Globus pallidus (tissue), 1 donor: ENCODE measurements around the gene SUPT3H.

ENCODE experiments used
- DNase-seq: peaks from one replicate; pipeline ENCODE4 v3.0.0-alpha.2; 2015; ENCODE audit warnings: low spot score

SUPT3H gene

DNA sequence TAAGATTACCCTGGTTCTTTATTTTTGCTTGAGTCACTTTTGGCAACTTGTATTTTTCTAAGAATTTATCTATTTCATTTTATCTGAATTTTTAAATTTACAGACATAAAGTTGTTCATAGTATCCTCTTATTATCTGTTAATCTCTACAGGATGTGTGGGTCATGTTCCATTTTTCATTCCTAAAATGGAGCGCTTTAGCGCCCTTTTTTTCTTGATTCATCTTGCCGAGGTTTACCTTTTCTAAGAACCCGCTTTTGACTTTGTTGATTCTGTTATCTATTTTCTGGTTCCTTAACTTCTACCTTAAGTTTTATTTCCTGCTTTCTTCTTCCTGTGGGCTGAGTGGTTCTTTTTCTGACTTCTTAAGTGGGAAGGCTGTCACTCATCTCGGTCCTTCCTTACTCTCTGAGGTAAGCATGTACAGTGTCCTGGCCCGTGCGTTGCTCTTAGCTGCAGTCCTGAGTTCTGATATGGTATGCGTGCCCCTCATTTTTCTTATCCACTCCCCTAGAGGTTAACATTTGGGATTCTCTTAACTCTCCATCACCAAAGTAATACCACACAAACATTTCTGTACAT lies 590.4 kb downstream of the SUPT3H start:
- no peak for DNase-seq

GRCh38 chr6:44785130-44785529 lies 592.6 kb downstream of the SUPT3H start:
- DNase-seq = no peak

GRCh38 chr6:44784195-44784594 lies 593.5 kb downstream of the SUPT3H start:
- no peak for DNase-seq

- DNase-seq = no peak
Measured at GRCh38 chr6:44782892-44783291, 594.8 kb downstream of the SUPT3H start.

GRCh38 chr6:44781912-44782597 lies 595.7 kb downstream of the SUPT3H start:
- DNase-seq = no peak

DNA sequence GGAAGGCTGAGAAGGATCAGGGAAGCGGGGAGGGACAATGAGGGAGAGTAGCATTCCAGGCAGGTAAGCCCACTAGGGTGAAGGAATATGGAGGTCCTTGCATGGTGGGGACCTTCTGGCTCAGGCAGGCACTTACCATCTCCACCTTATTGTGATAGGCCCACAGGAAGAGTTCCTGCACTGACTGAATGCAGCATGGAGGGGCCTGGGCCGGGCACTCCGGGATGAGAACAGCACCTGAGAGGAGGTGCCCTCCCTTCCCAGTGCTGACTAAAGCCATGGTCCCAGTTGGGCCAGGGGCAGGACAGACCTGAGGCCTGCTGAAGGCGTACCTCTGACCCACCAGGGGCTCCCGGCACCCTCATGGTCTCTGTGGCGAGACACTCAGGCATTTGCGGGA lies 597.6 kb downstream of the SUPT3H start:
- DNase-seq = no peak

- peak; percentile 39 for DNase-seq
Measured at GRCh38 chr6:44779130-44779826, 598.5 kb downstream of the SUPT3H start.
